ENCODE measurements around the gene MYO1H. TPM values are rescaled to one million over a fixed set of nuclear protein-coding genes. Genes with fewer than 3 reads are reported as not detected.
"Not testable (repeated sequence)": the region's sequence is repeated elsewhere in the genome, so short reads cannot be mapped to it uniquely, and the experiment has no call there.

Gene MYO1H
- total and polyA plus RNA-seq, 2 of the 8 experiments (the other 6 are each of a cell fraction or from before 2014, with no cell fraction given) = 0.03 TPM; not detected in 1

DNA sequence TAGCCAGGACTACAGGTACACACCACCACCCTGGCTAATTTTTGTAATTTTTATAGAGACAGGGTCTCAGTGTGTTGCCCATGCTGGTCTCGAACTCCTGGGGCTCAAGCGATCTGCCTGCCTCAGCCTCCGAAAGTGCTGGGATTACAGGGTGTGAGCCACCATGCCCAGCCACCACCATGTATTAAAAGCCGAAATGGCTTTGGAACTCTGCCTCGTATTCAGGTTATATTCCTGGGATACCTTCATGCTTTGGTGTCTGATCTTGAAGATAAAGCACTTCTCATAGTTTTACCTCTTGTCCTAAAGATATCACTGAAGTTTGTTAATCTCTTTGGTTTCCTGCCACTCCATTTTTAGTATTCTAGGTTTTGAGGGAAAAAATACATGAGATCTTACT lies 47.2 kb downstream of the MYO1H start (continued):
- TF ChIP-seq, protein P1, sequence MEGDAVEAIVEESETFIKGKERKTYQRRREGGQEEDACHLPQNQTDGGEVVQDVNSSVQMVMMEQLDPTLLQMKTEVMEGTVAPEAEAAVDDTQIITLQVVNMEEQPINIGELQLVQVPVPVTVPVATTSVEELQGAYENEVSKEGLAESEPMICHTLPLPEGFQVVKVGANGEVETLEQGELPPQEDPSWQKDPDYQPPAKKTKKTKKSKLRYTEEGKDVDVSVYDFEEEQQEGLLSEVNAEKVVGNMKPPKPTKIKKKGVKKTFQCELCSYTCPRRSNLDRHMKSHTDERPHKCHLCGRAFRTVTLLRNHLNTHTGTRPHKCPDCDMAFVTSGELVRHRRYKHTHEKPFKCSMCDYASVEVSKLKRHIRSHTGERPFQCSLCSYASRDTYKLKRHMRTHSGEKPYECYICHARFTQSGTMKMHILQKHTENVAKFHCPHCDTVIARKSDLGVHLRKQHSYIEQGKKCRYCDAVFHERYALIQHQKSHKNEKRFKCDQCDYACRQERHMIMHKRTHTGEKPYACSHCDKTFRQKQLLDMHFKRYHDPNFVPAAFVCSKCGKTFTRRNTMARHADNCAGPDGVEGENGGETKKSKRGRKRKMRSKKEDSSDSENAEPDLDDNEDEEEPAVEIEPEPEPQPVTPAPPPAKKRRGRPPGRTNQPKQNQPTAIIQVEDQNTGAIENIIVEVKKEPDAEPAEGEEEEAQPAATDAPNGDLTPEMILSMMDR (IDR thresholded peaks at IDR 0.05; ENCODE audit: control extremely low read depth in 1 of 3, insufficient read depth in 1 of 3, low read depth in 1 of 3, low read length in 3 of 3) = no peak
- no peak for TF ChIP-seq SIX5 (IDR thresholded peaks at IDR 0.05; ENCODE audit: low read depth, low read length)

- H2BK120ac ChIP-seq (replicated peaks; ENCODE audit: low read depth, low read length); H2BK20ac ChIP-seq (ENCODE audit: low read length); H3K4me3 ChIP-seq (ENCODE audit: extremely low read depth in 1 of 4, insufficient read depth in 2 of 4, low read depth in 3 of 4, low read length in 4 of 4); POLR2A ChIA-PET (ENCODE audit: partially characterized antibody); H3K4me2 ChIP-seq (ENCODE audit: insufficient read depth in 1 of 2, low read depth in 2 of 2, low read length in 2 of 2); H4K5ac ChIP-seq (ENCODE audit: insufficient read length, low read depth, low read length); H2AK5ac ChIP-seq (ENCODE audit: low read depth, low read length); H2BK5ac ChIP-seq (ENCODE audit: low read depth, low read length); H4K91ac ChIP-seq (replicated peaks; ENCODE audit: insufficient read length, low read length); FAIRE-seq; H3K79me2 ChIP-seq (ENCODE audit: control insufficient read depth in 1 of 2, insufficient read depth in 2 of 2, low read length in 2 of 2); H4K20me1 ChIP-seq (replicated peaks in 1 of 2; ENCODE audit: control insufficient read depth in 1 of 2, insufficient read depth in 2 of 2, low read length in 2 of 2); H3K4me1 ChIP-seq (replicated peaks in 1 of 4; ENCODE audit: control insufficient read depth in 3 of 4, insufficient read depth in 4 of 4, low read length in 3 of 4); H3K23me2 ChIP-seq (ENCODE audit: low read depth, low read length); H3K36me3 ChIP-seq (ENCODE audit: control insufficient read depth in 2 of 4, insufficient read depth in 4 of 4, low read length in 3 of 4); H3K27me3 ChIP-seq (replicated peaks in 1 of 4; ENCODE audit: control insufficient read depth in 3 of 4, extremely low read depth in 1 of 4, insufficient read depth in 3 of 4, low read length in 3 of 4); DNase-seq (ENCODE audit: low read depth in 1 of 2, low spot score in 2 of 2); H2BK15ac ChIP-seq (ENCODE audit: low read length); H4K8ac ChIP-seq (ENCODE audit: extremely low read depth, insufficient read depth, low read length); H3K27ac ChIP-seq (ENCODE audit: low read depth, low read length); H3K9ac ChIP-seq (replicated peaks in 1 of 4; ENCODE audit: extremely low read depth in 1 of 4, low read depth in 3 of 4, low read length in 3 of 4); H3K9me3 ChIP-seq (ENCODE audit: insufficient read depth in 2 of 2, low read depth in 1 of 2, low read length in 1 of 2); H3K79me1 ChIP-seq (ENCODE audit: low read depth, low read length); H2AFZ ChIP-seq (ENCODE audit: low read length); H3K56ac ChIP-seq (replicated peaks; ENCODE audit: insufficient read length, low read depth, low read length); H3K14ac ChIP-seq (ENCODE audit: insufficient read length); H3K18ac ChIP-seq (ENCODE audit: extremely low read depth, low read length); H3K4ac ChIP-seq (replicated peaks; ENCODE audit: insufficient read length, low read depth, low read length); H2BK12ac ChIP-seq (ENCODE audit: low read depth, low read length); H3K23ac ChIP-seq (ENCODE audit: insufficient read length): not testable (repeated sequence)
- CTCF ChIA-PET (ENCODE audit: partially characterized antibody) = interaction anchor here (1.3 to 6.0 kb wide), 2 partner anchors 11 to 17 kb away, joined by 4 to 27 read pairs; no protein-coding TSS in a partner anchor
- 89% methylated on average over 2 of the region's 2 CpGs; no CpG with 5 or more reads in 1 of the 2 experiments for WGBS, 2 experiments (ENCODE audit: extremely low coverage in 1 of 2, insufficient coverage in 1 of 2, insufficient read length in 1 of 2, insufficient replicate concordance in 2 of 2, low coverage in 1 of 2, low lambda C conversion rate in 2 of 2, missing lambda C conversion rate in 1 of 2)
These were observed 57.1 kb downstream of the MYO1H start for GRCh38 chr12:109404841-109405240.
